Gastrocnemius medialis (tissue), 4 donors: Measurements from ENCODE around the gene DENND6B. TPM values are rescaled to one million over a fixed set of nuclear protein-coding genes. Genes with fewer than 3 reads are reported as not detected.

Experiments
- ATAC-seq, 2 donors: fragments of 150-250 bp; one replicate each; pipeline ENCODE4 v1.9.1; 2016
- DNase-seq, 2 donors: peaks; one replicate each; pipeline ENCODE4 v3.0.0-alpha.2; 2019
- H3K27ac ChIP-seq, 4 donors: fragments of 200-600 bp; sonication (generic); 1 replicate in 1 of 4; 2 replicates in 3 of 4; pipeline ENCODE4 v1.5.1; 2016 to 2018; ENCODE audit warnings: mild to moderate bottlenecking in 2 of 4, moderate library complexity in 1 of 4
- H3K27me3 ChIP-seq, 3 donors: fragments of 200-600 bp; sonication (generic) in 2 of 3; 1 replicate in 1 of 3; 2 replicates in 2 of 3; pipeline versions ENCODE4 v1.5.1 to v1.6.0; 2016 to 2019; ENCODE audit warnings: mild to moderate bottlenecking in 1 of 3, moderate library complexity in 1 of 3
- H3K36me3 ChIP-seq, 2 donors: fragments of 200-600 bp; sonication (generic) in 1 of 2; one replicate each; pipeline ENCODE4 v1.5.1; 2017 to 2018
- H3K4me1 ChIP-seq, 2 donors: fragments of 200-600 bp; sonication (generic) in 1 of 2; one replicate each; pipeline ENCODE4 v1.5.1; 2016 to 2017; ENCODE audit warnings: mild to moderate bottlenecking in 2 of 2
- H3K4me3 ChIP-seq, 4 donors: fragments of 200-600 bp; sonication (generic) in 3 of 4; 1 replicate in 1 of 4; 2 replicates in 3 of 4; pipeline ENCODE4 v1.5.1; 2016 to 2019; ENCODE audit warnings: mild to moderate bottlenecking in 2 of 4
- H3K9me3 ChIP-seq, 3 donors: fragments of 200-600 bp; sonication (generic) in 2 of 3; 1 replicate in 1 of 3; 2 replicates in 2 of 3; pipeline ENCODE4 v1.5.1; 2016 to 2019
- CTCF ChIP-seq, 5 experiments: fragments of 450-650 bp in 3 of 5; fragments of 200-600 bp in 2 of 5; sonication (generic) in 2 of 5; IDR thresholded peaks in 4 of 5; conservative IDR thresholded peaks in 1 of 5; 1 replicate in 4 of 5; 2 replicates in 1 of 5; pipeline ENCODE4 v1.5.1; 2016 to 2019; ENCODE audit warnings: antibody characterized with exemption in 5 of 5, mild to moderate bottlenecking in 3 of 5, moderate library complexity in 3 of 5
- POLR2A ChIP-seq, 2 donors: fragments of 450-650 bp; IDR thresholded peaks; one replicate each; pipeline ENCODE4 v1.6.1; 2017; ENCODE audit warnings: antibody characterized with exemption in 2 of 2, mild to moderate bottlenecking in 2 of 2, moderate library complexity in 2 of 2
- in situ Hi-C, 4 donors: fragments of 200-750 bp; cut with MboI; loops; one replicate each; pipeline versions ENCODE4 v1.15.0 to v1.8.0; 2017; ENCODE audit warnings: low sequenced_read_pairs in 4 of 4
- intact Hi-C: fragments of 100-400 bp; cut with DNase I; formaldehyde crosslinking; loops from one replicate; pipeline ENCODE4 v1.15.1; 2023; ENCODE audit warnings: low total_unique reads
- total RNA-seq, 4 donors: library from RNA; depleted of rRNA; stranded (reverse); fragments of >200 nt; gene quantifications; one replicate each; pipeline versions ENCODE4 v1.1.0 to v1.2.3, GENCODE V29; 2016

The DENND6B gene
- total RNA-seq, 4 donors from 2014 or later, result 0.55 to 0.84 (median 0.68) TPM; not detected in 1

DNA sequence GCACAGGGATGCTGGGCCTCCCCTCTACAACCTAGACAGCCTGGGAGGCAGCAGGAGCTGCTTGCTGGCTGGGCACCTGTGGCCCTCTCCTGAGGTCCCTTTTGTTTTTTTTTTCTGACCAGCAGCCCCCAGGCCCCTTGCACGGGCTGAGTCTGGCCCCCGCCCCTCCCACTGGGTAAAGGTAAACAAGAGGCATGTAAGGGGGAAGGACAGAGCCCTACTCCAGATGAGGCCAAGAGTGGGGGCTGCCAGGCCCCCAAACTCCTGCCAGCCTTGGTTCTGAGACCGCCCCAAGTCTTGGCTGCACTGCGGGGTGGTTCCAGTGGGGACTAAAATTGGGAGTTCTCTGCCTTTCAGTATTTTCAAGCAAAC is 28.6 kb downstream of the DENND6B start:
- intact Hi-C loops, result no loop called here

GRCh38 chr22:50297510-50298265 is 29.1 kb downstream of the DENND6B start:
- Histone ChIP-seq H3K9me3 (no peaks in the 10 kb centered on the region), H3K36me3 (no peaks in the 10 kb centered on the region), H3K4me1 (peaks cover 12 to 13% of the 10 kb centered on the region in 2 donors), H3K4me3 (no peak overlapping the region), H3K27ac (no peak overlapping the region), H3K27me3 (no peaks in the 10 kb centered on the region)
- ATAC-seq (no peak), DNase-seq (no peak)
- in situ Hi-C loops, result no loop called here
- TF ChIP-seq POLR2A (IDR thresholded peaks at IDR 0.05), result no peak
- TF ChIP-seq CTCF (IDR thresholded peaks at IDR 0.05 in 4 of 5, conservative IDR thresholded peaks at IDR 0.05 in 1 of 5), result no peak
- intact Hi-C loops, result no loop called here

More for the DNA sequence above, 28.6 kb downstream of the DENND6B start:
- Histone ChIP-seq H3K4me3 (no peak overlapping the region), H3K9me3 (no peaks in the 10 kb centered on the region), H3K27ac (no peak overlapping the region), H3K27me3 (no peaks in the 10 kb centered on the region), H3K36me3 (no peaks in the 10 kb centered on the region), H3K4me1 (peaks cover 12 to 13% of the 10 kb centered on the region in 2 donors)
- in situ Hi-C loops, result no loop called here
- no peak for DNase-seq
- no peak for ATAC-seq
- no peak for TF ChIP-seq POLR2A (IDR thresholded peaks at IDR 0.05)
- no peak for TF ChIP-seq CTCF (IDR thresholded peaks at IDR 0.05 in 4 of 5, conservative IDR thresholded peaks at IDR 0.05 in 1 of 5)

DNA sequence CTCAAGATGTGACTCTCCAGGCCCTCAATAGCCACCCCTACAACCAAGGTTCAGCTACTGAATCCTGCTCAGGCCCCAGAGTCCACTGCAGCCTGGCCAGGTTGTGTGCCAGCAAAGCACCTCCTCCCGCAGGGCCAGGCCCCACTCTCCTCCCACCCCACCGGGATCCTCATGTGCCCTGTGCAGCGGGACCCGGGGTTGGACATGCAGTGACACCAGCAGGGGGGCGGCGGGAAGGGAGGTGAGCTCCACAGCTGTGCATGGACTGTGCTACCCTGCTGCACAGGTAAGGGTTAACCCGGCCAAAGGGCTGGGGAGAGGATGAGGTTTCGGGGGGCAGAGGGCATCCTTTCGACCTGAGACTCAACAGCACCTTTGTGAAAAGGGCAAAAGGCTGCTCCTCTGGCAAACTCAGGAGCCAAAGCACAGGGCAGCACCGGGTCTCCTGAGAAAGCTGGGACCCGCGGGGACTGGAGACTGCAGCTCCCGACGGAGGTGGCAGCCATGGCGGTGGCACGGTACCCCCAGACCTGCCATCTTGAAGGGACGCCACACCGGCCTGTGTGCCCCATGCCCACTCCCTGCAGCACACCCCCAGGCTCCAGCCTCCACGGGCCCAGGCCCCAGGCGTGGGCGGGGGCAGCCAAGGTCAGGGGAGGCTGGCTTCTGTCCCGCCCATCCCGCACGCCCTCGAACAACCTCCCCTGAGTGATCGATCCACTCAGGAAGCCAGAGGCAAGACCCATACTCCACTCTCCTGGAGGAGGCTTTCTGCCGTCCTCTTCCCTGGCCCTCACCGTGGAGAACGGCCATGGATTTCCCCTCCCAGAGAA is 29.9 kb downstream of the DENND6B start:
- intact Hi-C loops, result no loop called here
- H3K27me3 ChIP-seq, result no peaks in the 10 kb centered on the region
- DNase-seq (no peak), ATAC-seq (no peak)
- no peak overlapping the region for H3K27ac ChIP-seq
- in situ Hi-C loops, result no loop called here
- H3K9me3 ChIP-seq, result no peaks in the 10 kb centered on the region
- H3K4me1 ChIP-seq, result peaks cover 7 to 13% of the 10 kb centered on the region in 2 donors
- TF ChIP-seq POLR2A (IDR thresholded peaks at IDR 0.05) (no peak), CTCF (IDR thresholded peaks at IDR 0.05 in 4 of 5, conservative IDR thresholded peaks at IDR 0.05 in 1 of 5) (no peak)
- no peaks in the 10 kb centered on the region for H3K36me3 ChIP-seq
- no peak overlapping the region for H3K4me3 ChIP-seq

DNA sequence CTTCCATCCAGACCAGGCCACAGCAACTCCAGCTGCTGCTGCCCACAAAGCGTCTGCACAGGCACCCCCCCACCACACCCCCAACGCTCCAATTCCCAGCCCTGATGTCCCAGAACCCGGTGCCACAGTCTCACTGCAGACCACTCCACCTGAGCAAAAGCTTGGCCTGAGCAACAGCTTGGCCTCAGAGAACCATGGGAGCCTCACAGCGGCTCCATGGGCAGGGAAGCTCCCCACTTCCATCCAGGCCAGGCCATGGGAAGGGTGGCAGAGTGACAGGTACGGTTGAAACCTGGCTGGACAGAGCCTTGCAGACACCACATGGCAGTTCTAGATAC is 32.5 kb downstream of the DENND6B start:
- intact Hi-C loops, result no loop called here

More for the DNA sequence above, 32.5 kb downstream of the DENND6B start:
- H3K9me3 ChIP-seq, result no peaks in the 10 kb centered on the region
- H3K27ac ChIP-seq, result peak overlapping the region in 3 of 4 donors; percentile 2 to 68 (median 51)
- ATAC-seq (no peak), DNase-seq (no peak)
- no peaks in the 10 kb centered on the region for H3K36me3 ChIP-seq
- in situ Hi-C loops, result no loop called here
- TF ChIP-seq CTCF (IDR thresholded peaks at IDR 0.05 in 4 of 5, conservative IDR thresholded peaks at IDR 0.05 in 1 of 5) (no peak), POLR2A (IDR thresholded peaks at IDR 0.05) (no peak)
- peak overlapping the region in 1 of 4 donors; percentile 34 for H3K4me3 ChIP-seq
- peaks cover 5 to 12% of the 10 kb centered on the region in 2 donors for H3K4me1 ChIP-seq
- no peaks in the 10 kb centered on the region for H3K27me3 ChIP-seq
